HG03066 (cell line): ENCODE results near the gene LHPP.

Source experiments
- ATAC-seq: cut with Tn5 transposase; IDR thresholded peaks from one replicate; pipeline ENCODE4 v1.9.1; 2021; ENCODE audit warnings: low read depth; ENCODE audit not compliant: unreplicated experiment

Gene LHPP

DNA sequence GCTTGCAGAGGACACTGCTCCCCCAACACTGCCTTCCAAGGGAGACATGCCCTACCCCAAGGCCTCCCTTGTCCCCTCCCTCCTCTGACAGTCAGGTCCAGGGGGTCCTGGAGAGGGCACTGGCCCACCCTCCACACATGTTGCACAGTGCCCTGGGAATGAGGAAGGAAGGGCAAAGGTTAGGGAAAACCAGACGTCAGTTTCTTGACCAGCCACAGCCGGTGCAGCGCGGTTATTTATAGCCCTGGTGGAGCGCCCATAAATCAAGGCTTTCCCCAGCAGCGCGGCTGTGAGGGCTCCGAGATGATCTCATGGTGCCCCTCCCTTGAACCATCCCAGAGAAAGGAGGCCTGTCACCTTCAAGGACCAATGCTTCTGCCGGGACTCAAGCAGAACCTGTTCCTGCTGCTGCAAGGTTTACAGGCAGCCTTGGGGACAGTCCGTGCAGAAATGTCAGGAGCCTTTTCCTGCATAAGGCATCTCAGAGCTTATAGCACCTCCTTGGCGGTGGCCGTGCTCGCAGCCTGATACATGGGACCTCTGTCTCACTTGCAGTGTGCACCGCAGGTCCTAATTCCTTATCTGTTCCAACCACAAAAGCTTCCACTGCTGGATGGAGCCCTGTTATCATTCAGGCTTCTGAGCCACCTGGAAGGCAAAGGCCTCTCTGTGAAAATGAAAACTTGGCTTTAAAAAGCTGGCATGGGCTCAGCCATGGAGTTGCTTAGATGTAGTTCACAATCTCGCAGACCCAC lies 127.3 kb downstream of the LHPP start:
- ATAC-seq, result no peak

- ATAC-seq, result no peak
Measured at GRCh38 chr10:124589491-124590041, 127.9 kb downstream of the LHPP start.

- no peak for ATAC-seq
Measured at GRCh38 chr10:124590216-124591122, 128.8 kb downstream of the LHPP start.

GRCh38 chr10:124591123-124591495 lies 129.5 kb downstream of the LHPP start:
- no peak for ATAC-seq

DNA sequence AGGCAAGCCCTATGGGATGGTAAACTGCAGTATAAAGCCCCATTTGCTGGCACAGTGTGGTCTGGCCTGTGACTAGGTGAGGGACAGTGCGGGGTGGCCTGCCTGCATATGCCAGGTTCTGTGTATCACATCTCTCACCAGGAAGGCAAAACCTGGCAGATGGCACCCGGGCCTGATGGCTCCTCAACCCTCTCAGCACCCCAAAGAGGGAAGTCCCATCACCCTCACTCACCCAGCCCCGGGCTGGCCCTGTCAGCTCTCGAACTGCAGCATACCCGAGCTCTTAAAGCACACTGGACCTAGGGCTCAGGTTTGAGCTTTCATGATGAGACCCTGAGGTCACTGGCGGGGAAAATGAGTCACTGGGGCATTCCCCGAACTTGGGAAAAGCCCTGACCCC lies 130.5 kb downstream of the LHPP start:
- no peak for ATAC-seq

GRCh38 chr10:124592736-124593430 lies 131.3 kb downstream of the LHPP start:
- ATAC-seq, result no peak

DNA sequence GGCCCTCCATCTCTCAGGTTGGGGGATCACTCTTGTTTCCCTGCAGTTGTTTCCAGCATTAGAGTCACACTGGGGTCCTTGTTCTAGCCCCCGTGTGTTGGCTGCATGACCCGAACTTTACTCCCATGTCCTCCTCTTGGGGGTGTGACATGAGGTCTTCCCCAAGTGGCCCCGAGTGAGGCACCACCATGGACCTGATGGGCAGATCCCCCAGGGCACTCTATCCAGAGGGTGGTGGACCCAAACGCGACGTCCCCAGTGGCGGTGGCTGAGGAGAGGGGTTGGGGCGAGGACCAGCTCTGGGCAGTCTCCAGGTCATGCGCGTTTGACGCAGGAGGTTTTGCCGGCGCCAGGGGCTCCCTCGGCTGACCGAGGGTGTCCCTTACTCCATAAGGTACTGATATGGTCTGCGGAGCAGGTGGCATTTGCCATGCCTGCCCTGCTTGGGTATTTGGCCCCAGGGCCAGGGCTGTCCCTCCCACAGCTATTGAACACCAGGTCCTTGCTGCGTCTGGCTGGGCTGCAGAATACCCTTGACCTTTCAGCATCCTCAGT lies 131.9 kb downstream of the LHPP start:
- ATAC-seq, result no peak

- ATAC-seq, result no peak
Measured at GRCh38 chr10:124594240-124594639, 132.6 kb downstream of the LHPP start.

DNA sequence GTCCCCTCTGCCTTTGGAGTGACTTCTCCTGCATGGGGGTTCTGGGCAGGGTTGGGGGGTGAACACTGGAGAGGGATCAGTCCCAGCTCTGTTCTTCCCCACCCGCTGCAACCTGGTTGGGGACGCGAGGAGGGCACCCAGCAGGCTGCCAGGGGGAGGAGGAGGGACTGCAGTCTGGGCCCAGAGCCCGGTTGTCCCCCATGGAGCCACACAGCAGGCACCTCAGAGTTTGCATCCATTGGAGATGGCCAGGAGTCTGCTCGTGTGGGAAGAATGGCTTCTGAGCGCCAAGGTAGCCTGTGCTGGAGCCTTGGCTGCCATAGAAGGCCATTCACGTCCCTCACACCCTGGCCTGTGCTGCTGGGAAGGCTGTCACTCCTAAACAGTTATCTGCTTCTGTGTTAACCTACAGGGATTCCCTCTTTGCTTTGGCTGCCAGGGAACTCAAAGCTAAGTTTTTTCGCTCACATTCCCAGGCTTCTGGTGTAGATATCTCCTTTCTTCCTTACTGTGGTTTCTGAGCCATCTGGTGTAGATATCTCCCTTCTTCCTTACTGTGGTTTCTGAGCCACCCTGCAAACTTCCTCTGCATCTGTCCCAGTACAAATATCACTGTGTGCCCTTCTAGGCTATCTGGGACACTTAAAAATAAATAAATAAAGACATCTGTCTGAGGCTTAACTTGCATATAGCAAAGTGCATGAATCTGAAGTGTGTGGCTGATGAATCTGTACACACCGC lies 133.7 kb downstream of the LHPP start:
- no peak for ATAC-seq

DNA sequence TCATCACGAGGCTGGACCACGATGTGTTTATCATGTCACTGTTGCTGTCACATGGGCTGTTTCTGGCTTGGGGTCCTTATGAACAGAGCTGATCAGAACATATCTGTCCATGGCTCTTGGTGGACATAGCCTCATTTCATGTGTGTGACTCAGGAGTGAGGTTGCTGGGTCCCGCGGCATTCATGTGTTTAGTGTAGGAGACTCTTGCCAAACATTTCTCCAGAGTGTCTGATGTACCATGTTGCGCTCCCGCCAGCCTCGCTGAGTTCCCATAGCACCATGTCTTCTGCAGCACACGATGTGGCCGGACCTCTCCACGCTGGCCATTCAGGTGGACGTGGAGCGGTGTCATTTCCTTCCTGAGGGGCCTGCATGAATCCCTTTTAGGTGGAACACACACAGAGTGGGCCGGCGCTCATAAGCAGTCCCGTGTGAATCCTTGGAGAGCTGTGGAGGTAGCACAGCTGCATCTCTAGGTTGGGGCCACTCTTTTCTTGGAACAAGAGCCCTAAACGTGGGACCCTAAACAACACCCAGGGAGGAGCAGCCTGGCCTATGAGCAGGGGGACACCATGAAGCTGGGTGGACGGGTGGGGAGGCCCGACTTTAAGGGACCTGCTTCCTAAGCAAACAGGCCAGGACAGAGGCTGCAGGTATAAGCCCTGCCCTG lies 134.6 kb downstream of the LHPP start:
- no peak for ATAC-seq

DNA sequence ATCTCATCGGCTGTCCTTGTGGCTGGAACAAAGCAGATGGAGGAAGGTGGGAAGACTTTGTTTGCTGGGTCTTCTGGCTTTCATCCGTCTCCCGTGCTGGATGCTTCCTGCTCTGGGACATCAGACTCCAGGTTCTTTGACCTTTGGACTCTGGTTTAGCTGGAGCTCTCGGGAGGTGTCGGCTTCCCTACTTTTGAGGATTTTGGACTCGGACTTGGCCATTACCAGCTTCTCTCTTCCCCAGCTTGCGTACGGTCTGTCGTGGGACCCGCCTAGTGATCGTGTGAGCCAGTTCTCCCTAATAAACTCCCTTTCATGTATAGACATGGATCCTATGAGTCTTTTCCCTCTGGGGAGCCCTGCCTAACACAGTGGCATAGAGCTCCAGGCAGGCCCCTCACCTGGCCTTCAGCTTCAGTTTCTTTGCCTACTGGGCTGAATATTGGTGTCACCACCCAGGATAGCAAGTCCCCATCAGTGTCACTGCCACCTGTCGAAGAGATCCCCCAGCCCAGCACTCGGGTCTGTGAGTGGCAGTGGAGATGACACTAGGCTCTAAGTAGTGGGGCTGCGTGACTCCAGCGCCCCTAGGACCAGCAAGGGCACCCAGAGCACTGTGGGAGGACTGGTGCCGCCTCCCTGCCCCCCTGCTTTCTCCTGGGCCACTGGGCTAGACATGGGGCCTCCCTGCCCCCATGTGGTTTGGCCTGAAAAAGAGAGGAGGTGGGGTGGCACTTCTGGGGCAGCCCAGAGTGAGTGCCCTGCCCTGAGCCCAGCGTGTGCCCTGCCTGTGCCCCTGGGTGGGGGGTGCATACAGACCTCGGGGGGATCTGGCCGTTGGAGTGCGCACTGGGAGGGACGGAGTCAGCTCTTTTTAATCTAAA lies 135.6 kb downstream of the LHPP start:
- no peak for ATAC-seq

GRCh38 chr10:124597846-124598165 lies 136.2 kb downstream of the LHPP start:
- ATAC-seq, result no peak

- ATAC-seq, result no peak
Measured at GRCh38 chr10:124598196-124598595, 136.6 kb downstream of the LHPP start.

- no peak for ATAC-seq
Measured at GRCh38 chr10:124598773-124599587, 137.4 kb downstream of the LHPP start.

- ATAC-seq, result no peak
Measured at GRCh38 chr10:124599588-124600050, 138.0 kb downstream of the LHPP start.

- ATAC-seq, result no peak
Measured at GRCh38 chr10:124600051-124600880, 138.6 kb downstream of the LHPP start.

DNA sequence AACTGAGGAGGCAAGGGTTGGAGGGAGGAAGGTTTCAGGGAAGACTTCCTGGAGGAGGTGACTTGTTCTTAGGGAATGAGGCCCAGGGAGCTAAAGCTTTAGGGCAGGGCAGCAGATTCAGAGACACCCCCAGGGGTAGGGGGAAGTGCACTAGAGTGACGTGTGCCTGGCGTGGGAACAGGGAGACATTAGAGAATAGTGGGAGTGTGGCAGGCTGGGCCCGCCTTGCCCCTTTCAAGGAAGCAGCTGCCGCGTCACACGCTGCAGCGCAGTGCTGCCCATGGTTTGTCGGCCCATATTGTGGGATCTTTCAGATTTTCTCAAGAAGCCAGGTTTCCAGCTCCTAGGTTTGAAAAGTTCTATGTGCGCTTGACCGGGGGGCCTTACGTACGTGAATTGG lies 139.4 kb downstream of the LHPP start:
- ATAC-seq, result no peak
